Measurements from ENCODE around the gene CTBS.
A peak's percentile ranks its signal among the peaks of the same experiment; 100 is the strongest.
"Not testable (repeated sequence)": the region's sequence is repeated elsewhere in the genome, so short reads cannot be mapped to it uniquely, and the experiment has no call there.

The CTBS gene

GRCh38 chr1:84573967-84574842 is at the start of gene CTBS:
CTBS (minus strand) TSS chr1:84574440; CDS start chr1:84574415, 25 bp downstream.
- DNase-seq (ENCODE audit: low read depth in 2 of 2) = peak; percentile 79

- DNase-seq (ENCODE audit: low read depth in 2 of 2) = no peak
Observed at GRCh38 chr1:84621553-84621952, 47.3 kb upstream of the CTBS start.

GRCh38 chr1:84620720-84621313 is 46.6 kb upstream of the CTBS start:
- DNase-seq (ENCODE audit: low read depth in 2 of 2) = peak; percentile 75 to 77

- DNase-seq (ENCODE audit: low read depth in 2 of 2) = peak; percentile 43 to 71
Observed at GRCh38 chr1:84619383-84620102, 45.3 kb upstream of the CTBS start.

- no peak for DNase-seq (ENCODE audit: low read depth in 2 of 2)
Observed at GRCh38 chr1:84617349-84617748, 43.1 kb upstream of the CTBS start.

GRCh38 chr1:84615790-84616189 is 41.5 kb upstream of the CTBS start:
- no peak for DNase-seq (ENCODE audit: low read depth in 2 of 2)

GRCh38 chr1:84613887-84614286 is 39.6 kb upstream of the CTBS start:
- DNase-seq (ENCODE audit: low read depth in 2 of 2) = no peak

GRCh38 chr1:84613026-84613425 is 38.8 kb upstream of the CTBS start:
- DNase-seq (ENCODE audit: low read depth in 2 of 2) = no peak

GRCh38 chr1:84611796-84612195 is 37.6 kb upstream of the CTBS start:
- DNase-seq (ENCODE audit: low read depth in 2 of 2) = no peak

- DNase-seq (ENCODE audit: low read depth in 2 of 2) = no peak
Observed at GRCh38 chr1:84611091-84611490, 36.9 kb upstream of the CTBS start.

GRCh38 chr1:84606977-84607376 is 32.7 kb upstream of the CTBS start:
- no peak for DNase-seq (ENCODE audit: low read depth in 2 of 2)

GRCh38 chr1:84605157-84605556 is 30.9 kb upstream of the CTBS start:
- DNase-seq (ENCODE audit: low read depth in 2 of 2) = no peak

- no peak for DNase-seq (ENCODE audit: low read depth in 2 of 2)
Observed at GRCh38 chr1:84603941-84604830, 29.9 kb upstream of the CTBS start.

- DNase-seq (ENCODE audit: low read depth in 2 of 2) = no peak
Observed at GRCh38 chr1:84603223-84603622, 29.0 kb upstream of the CTBS start.

- DNase-seq (ENCODE audit: low read depth in 2 of 2) = no peak
Observed at GRCh38 chr1:84600796-84601195, 26.6 kb upstream of the CTBS start.

GRCh38 chr1:84598846-84599741 is 24.9 kb upstream of the CTBS start:
- no peak for DNase-seq (ENCODE audit: low read depth in 2 of 2)

- DNase-seq (ENCODE audit: low read depth in 2 of 2) = no peak
Observed at GRCh38 chr1:84598418-84598817, 24.2 kb upstream of the CTBS start.

- DNase-seq (ENCODE audit: low read depth in 2 of 2) = no peak
Observed at GRCh38 chr1:84597011-84597410, 22.8 kb upstream of the CTBS start.

- not testable (repeated sequence) for DNase-seq (ENCODE audit: low read depth in 2 of 2)
Observed at GRCh38 chr1:84594959-84595358, 20.7 kb upstream of the CTBS start.

GRCh38 chr1:84587099-84587498 is 12.9 kb upstream of the CTBS start:
- DNase-seq (ENCODE audit: low read depth in 2 of 2) = no peak

- DNase-seq (ENCODE audit: low read depth in 2 of 2) = no peak
Observed at GRCh38 chr1:84585803-84586202, 11.6 kb upstream of the CTBS start.
